Stimulated activated CD8-positive, alpha-beta memory T cell treated with anti-CD3 and anti-CD28 coated beads, Interleukin-12 subunit alpha, Interleukin-12 subunit beta, amount 100 ng/mL, for 24 hours (primary cell): ENCODE data around the gene TMEM125.

Source experiments
- DNase-seq: peaks from one replicate; pipeline ENCODE4 v3.0.0-alpha.2; 2020; ENCODE audit errors: extremely low read depth

The TMEM125 gene

DNA sequence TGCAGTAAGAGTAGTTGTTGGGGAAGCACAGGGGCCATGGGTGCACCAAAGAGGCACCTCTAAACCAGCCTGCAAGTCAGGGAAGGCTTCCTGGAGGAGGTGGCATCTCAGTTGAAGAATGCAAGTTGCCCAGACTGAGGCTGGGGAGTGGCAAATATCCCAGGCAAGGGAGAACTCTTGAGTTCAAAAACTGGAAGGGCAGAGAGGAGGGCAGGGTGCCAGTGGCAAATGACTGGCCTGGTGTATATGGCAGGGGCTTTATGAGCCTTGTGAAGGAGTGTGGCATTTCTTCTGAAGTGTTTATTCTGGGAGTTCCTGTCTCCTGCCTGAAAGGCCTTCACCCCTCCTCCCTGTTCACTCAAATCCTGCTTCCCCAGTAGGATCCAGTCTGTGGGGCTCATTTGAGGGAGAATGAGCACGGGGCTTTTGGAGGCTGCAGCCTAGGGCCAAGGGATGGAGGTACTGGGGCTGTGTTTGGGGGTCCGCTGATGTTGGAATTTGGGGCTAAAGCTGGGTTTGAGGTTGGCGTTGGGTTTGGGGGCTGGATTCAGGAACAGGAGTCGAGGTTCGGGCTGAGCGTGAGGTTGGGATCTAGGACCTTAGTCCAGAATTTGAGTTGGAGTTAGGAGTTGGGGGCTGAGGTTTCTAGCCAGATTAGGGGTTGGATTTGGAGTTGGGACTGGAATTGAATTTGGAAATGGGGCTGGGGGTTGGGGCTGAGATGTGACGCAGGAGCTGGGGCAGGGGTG is at the start of gene TMEM125:
TSS of gene TMEM125 (plus strand) at position 357 of the 749 bp plus-strand sequence. CDS start 2,740 bp downstream, outside the sequence.
- DNase-seq = no peak

DNA sequence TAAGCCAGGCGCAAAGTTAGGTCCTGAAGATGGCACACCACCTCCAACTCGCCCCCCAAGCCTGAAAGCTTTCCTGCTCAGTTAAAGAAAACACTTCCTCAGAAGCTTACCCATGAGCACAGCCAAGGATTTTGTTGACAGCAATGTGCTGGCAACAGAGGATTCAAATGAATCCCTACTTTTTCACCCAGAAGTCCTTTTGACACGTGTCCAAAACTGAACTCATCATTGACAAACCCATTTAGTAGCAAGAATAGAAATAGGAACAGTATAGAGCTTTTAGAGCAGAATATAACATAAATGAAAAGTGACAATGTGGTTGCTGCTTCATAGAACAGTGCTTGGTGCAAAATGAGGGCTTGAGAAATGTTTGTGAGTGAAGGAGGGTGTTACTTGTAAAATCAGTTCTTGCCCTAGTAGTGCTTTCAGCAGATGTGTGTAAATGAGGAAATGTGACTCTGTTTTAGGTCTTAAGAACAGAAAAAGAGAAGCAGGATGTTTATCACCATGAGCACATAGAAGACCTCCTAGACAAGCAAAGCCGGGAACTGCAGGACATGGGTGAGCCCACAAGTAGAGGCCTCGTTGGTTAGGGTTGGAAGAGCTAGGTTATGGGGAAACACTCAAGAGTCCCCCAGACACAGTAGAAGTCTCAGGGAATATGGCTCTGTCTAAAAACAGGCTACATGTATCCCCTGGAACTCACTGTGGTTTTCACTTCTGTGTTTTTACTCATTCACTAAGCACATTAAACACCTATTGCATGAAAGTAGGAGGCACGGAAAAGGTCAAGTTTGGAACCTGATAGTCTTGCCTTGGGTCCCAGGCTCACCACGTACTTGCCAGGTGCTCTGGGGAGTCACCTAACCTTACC is 48.6 kb upstream of the TMEM125 start:
- no peak for DNase-seq

- no peak for DNase-seq
Observed at GRCh38 chr1:43221797-43222196, 48.0 kb upstream of the TMEM125 start.

- DNase-seq = no peak
Observed at GRCh38 chr1:43222879-43223278, 46.9 kb upstream of the TMEM125 start.

DNA sequence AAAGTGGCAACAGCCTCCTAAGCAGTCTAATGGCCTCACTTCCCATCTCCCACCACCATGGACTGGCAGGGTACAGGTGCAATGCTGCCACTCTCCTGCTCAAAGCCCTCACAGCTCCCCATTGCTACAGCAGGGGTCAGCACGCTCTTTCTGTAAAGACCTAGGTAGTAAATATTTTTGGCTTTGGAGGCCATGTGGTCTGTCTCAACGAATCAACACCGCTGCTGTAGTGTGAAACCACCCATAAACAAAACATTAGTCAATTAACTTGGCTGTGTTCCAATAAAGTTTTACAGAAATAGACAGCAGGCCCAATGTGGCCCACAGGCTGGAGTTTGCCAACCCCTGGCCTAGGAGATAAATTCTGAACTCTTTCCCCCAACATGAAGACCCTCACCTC is 44.6 kb upstream of the TMEM125 start:
- no peak for DNase-seq

GRCh38 chr1:43227143-43227764 is 42.5 kb upstream of the TMEM125 start:
- peak; percentile 73 for DNase-seq

DNA sequence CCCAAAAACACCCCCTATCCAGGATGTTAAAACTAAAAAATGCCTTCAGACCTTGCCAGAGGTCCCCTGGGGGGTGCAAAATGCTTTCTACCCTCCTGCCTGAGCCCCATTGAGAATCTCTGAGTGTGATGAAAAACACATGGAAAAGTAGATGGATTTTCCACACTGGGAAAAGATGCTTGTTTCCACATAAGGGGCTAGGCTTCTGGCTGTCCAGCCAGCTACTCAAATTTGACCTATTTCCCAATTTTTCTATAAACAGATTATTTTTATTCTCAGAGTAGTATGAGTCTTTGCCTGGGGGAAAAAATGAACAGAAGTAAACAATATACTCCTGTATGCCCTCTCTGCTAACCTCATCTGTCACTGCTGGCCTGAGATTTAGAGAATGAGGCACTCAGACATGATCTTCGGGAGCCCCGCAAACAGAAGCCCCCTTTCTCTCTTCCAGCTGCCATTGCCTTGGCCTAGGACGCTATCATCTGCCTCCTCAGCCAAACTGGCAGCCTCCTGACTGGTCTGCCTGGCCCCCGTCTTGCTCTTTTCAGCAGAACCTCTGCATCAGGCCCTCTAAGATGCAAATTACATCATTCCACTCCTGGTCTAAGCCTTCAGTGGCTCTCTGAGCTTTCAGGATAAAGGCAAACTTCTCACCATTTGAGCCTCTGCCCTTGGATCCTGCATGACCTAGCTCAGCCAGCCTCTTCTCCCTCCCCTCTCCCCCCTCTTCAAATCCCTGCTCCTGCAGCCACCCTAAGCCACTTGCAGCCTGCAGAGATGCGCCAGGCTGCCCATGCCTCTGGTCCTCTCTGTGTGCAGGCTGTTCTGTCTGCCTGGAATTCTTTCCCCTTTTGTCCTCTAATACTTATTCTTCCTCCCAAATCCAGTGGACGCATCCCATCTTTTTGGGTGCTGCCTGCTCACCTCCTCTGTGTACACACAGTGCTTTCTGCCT is 39.7 kb upstream of the TMEM125 start:
- DNase-seq = no peak

DNA sequence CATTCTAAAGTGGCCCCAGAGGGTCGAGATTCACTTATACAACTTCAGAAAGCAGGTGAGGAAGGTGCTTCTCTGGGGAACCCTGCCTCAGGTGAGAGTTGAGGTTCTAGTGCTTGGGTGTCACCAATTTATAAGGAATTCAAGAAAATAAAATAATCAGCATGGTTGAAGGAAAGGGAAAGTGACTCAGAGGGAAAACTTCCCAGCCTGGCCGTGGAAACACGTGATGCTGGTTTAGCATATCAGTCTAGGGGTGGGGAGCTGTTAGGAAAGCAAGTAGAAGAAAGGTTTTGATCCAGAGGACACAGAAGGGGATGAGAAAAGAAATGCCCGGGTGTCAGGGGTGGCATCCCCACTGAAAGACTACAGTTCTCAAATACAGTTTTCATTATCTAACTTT is 37.7 kb upstream of the TMEM125 start:
- no peak for DNase-seq

GRCh38 chr1:43232482-43232881 is 37.3 kb upstream of the TMEM125 start:
- no peak for DNase-seq

DNA sequence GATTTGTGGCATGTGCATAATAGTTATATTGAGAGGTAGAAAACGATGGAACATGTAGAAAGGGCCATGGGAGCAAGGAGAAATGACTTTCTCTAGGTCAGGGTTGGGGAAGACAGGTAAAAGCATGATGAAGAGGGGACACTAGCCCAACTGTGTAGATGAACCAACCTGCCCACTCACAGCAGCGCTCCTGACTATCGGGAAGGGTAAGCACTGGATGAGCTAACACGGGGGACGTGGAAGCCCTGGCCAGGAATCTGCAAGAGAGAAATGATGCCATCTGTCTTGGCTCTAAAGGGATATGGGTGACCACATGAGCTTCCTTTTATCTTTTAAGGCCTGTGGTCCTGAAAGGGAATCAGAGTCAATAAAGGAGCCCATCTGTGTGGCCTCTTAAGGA is 36.2 kb upstream of the TMEM125 start:
- DNase-seq = no peak

DNA sequence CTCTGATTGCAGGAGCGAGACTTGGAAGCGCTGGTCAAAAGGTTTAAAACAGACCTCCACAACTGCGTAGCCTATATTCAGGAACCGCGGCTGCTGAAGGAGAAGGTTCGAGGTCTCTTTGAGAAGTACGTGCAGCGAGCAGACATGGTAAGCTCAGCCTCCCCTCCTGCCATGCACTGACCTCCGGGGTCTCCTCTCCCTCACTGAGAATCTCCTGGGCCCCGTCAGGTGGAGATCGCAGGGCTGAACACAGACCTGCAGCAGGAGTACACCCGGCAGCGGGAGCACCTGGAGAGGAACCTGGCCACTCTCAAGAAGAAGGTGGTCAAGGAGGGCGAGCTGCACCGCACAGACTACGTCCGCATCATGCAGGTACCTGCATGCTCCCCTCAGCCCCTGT is 35.5 kb upstream of the TMEM125 start:
- DNase-seq = no peak

- no peak for DNase-seq
Observed at GRCh38 chr1:43235040-43235439, 34.7 kb upstream of the TMEM125 start.

DNA sequence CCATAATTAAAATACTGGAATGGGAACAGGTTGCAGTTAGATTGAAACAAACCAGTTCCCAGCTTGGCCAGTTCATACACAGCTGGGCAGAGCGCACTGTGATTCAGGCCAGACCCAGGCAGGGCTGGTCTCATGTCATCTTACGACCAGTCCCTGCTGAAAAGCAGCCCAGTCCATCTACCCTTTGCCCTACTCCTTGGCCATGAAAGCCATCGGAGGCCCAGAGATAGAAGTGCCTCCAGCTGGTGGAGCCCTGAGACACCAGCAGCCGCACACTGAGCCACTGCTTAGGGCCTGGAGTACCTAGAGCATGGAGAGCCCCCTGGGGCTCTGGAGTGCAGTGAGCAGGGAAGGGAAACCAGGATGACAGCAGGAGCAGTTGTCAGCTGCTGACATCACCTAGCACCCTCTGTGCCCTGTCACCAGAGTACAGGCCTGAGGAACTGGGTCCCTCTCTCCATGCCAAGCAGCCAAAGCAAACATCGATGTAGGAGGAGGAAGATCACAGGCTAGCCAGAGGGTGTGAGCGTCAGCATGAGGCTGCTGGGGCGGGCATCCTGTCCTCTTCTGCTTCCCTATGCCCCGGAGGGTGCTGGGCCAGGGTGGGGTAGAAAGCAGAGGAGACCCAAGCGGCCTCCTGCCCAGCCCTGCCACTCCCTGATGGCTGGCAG is 34.2 kb upstream of the TMEM125 start:
- DNase-seq = no peak

DNA sequence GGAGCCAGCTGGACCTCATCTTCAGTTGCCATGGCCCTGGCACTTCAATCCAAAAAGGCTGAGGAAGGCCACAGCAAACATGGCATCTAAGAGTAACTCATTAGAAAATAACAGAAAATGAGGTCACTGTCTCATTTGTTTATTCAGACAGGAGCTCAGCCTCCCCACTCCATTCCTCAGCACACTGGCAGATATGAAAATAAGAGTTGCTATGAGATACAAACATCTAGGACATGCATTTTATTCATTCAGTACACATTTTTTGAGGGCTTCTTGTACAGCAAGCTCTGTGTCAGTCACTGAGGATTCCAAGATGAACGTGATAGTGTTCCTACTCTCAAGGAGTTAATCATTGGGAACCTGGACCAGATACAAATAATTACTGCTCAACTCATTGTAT is 32.7 kb upstream of the TMEM125 start:
- DNase-seq = no peak

- no peak for DNase-seq
Observed at GRCh38 chr1:43238085-43238484, 31.7 kb upstream of the TMEM125 start.

DNA sequence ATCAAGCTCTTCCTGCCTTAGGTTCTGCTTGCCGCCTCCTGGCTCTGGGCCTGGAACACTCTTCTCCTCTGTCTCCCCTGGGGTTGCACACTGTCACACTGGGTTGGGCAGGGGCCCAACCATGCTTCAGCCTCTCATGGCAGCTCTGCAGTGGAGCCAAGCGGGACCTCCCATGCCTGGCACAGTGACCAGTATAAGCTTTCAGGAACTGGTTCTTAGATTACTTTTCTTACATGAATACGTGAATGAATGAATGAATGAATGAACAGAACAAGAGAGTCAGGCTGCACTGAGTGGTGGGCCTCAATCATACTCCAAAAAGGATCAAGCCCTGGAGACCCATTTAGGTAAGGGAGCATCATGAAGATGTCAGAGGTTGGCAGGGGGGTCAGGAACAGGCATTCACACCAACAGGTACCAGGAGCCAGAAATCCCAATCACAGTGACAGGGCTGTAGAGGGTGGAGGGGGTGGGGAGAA is 30.8 kb upstream of the TMEM125 start:
- no peak for DNase-seq

- no peak for DNase-seq
Observed at GRCh38 chr1:43239484-43239883, 30.3 kb upstream of the TMEM125 start.

GRCh38 chr1:43241413-43241836 is 28.4 kb upstream of the TMEM125 start:
- DNase-seq = no peak

GRCh38 chr1:43243299-43243698 is 26.5 kb upstream of the TMEM125 start:
- DNase-seq = no peak

GRCh38 chr1:43246466-43247213 is 23.1 kb upstream of the TMEM125 start:
- no peak for DNase-seq
